NCI-H1694 treated with DMSO at 0.1 percent for 48 hours (cell line): ENCODE data around the gene PDE4D.
"Not testable (repeated sequence)": the region's sequence is repeated elsewhere in the genome, so short reads cannot be mapped to it uniquely, and the experiment has no call there.

Experiments used
- DNase-seq: peaks from one replicate; lab custom pipeline; 2025; lab: John Stamatoyannopoulos, UW

Gene PDE4D

GRCh38 chr5:59768152-59769040 lies 125.1 kb downstream of the PDE4D start:
- DNase-seq = peak; percentile 87

DNA sequence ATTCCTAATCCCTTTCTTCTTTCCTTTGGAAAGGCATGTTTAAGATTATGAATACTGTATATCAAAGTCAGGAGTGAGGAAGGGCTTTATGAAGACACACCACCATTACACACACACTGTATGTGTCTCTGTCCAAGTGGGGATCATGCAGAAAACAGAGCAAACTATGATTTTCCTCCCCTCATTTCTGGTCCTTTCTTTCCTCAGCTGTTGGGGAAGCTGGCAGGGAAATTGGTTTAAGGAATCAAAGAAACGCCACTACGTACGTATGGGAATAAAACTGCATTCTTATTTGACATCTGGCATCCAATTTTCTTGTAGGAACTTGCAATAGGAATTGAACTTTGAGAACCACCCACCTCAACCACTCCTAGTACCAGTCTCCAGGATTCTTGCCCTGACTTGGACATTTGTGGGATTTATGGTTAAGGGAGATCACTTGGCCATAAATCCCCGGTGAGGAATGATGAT lies 125.8 kb downstream of the PDE4D start:
- no peak for DNase-seq

- DNase-seq = no peak
Observed at GRCh38 chr5:59767211-59767605, 126.3 kb downstream of the PDE4D start.

GRCh38 chr5:59766427-59767210 lies 126.9 kb downstream of the PDE4D start:
- no peak for DNase-seq

- no peak for DNase-seq
Observed at GRCh38 chr5:59765446-59765845, 128.1 kb downstream of the PDE4D start.

- no peak for DNase-seq
Observed at GRCh38 chr5:59764361-59764760, 129.2 kb downstream of the PDE4D start.

DNA sequence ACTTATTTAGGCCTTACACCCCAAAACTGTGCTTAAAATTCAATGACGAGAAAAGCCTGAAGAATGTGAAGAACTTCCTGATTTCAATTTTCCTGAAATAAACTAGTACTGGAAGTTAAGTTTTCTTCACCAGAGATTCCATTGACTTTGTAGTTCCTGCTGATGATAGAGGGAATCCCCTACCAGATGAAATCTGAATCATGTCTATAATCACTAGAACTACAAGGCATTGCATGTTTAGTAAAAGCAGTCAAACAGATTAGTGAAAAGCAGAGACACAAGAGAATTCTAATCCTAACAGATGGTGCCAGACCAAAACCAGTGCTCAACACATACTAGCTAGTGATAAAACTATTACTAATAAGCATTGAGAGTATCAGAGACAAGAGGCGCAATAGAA lies 130.0 kb downstream of the PDE4D start:
- no peak for DNase-seq

DNA sequence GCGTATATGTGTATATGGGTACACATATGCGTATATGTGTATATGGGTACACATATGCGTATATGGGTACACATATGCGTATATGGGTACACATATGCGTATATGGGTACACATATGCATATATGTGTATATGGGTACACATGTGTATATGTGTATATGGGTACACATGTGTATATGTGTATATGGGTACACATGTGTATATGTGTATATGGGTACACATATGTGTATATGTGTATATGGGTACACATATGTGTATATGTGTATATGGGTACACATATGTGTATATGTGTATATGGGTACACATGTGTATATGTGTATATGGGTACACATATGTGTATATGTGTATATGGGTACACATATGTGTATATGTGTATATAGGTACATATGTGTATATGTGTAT lies 131.3 kb downstream of the PDE4D start:
- DNase-seq = not testable (repeated sequence)

DNA sequence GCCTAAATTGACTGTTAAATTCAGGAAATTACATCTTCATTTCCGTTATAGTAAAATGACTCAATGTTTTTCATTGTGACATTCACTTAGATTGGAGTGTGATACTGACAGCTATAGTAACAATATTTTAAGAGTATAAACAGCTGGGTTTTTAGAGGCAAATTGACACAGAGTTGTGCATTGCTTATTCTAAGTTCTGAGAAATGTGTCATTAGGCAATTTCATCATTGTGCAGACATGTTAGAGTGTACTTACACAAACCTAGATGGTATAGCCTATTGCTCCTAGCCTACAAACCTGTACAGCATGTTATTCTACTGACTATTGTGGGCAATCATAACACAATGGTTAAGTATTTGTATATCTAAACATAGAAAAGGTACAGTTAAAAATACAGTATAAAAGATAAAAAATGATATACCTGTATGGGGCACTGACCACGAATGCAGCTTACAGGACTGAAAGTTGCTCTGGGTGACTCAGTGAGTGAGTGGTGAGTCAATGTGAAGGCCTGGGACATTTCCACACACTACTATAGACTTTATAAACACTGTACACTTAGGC lies 132.7 kb downstream of the PDE4D start:
- DNase-seq = no peak

DNA sequence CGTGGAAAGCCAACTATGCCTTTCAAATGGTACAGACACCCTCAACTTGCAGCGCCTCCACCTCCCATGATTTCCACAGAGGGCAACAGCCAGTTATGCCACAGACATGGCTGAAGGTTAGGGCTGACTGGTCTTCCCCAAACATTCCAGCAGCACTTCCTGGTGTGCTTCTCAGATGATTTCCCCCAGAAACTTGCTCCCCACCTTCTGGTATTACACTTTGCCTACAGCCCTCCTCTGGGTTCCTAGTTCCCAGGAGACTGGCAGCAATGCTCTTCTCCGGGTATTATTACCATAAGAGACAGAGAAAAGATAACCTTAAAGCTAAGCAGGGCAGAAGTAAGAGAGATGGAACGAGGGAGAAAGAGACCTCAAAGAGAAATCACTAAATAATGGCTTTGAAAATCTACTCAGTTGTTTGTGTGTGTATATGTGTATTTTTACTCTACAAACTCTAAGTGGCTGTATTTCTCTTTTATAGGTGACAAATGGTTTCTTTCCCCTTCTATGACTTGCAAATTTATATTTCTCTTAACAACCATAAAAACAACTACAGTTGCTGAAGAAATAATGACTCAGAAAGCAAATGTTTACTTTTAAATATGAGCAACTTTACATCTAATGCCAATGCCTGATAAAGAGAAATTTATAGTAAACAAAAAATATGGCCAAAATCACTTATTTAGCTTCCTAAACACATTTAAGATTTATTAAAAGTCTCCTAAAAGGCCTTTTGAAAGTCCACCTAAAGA lies 133.8 kb downstream of the PDE4D start:
- no peak for DNase-seq

GRCh38 chr5:59758566-59758965 lies 135.0 kb downstream of the PDE4D start:
- DNase-seq = no peak

GRCh38 chr5:59757442-59757841 lies 136.1 kb downstream of the PDE4D start:
- no peak for DNase-seq

DNA sequence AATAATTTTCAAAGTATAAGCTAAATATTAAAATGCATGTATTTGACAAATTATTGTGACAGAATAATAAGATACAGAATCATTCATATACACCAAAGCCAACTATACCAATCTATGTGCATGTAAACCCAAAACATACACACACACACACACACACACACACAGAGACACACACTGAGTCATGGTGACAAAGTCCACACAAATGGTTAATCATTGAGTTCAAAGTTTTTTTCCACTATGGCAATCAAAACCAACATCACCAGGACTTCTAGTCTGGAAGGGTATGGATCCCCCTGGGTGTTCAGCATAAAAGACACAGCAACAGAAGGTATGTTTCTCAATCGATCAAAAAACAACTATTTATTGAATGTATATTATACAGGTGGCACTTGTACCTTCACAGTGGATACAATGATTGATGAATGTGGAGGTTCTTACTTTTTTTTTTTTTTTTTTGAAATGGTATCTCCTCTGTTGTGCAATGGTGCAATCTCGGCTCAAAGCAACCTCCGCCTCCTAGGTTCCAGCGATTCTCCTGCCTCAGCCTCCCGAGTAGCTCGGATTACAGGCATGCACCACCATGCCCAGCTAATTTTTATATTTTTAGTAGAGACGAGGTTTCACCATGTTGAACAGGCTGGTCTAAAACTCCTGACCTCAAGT lies 137.0 kb downstream of the PDE4D start:
- no peak for DNase-seq

DNA sequence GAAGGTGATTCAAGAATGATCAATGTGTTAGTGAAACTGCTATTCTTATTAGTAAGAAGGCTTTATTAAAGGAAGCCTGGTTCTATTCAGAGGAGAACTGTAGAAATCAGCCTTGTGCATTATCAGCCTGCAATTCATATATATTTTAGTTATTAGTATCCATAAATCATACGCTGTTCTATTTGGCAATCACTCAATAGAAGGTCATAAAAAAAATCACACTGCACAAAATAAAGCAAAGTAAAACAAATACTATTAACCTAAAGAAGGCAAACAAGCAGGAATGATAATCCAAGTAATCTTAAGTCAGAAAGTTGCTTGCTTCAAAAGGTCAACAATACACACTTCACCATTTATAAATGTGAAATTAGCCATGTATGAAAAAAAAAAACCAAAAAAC lies 138.1 kb downstream of the PDE4D start:
- DNase-seq = no peak

GRCh38 chr5:59753599-59753998 lies 139.9 kb downstream of the PDE4D start:
- no peak for DNase-seq

- DNase-seq = no peak
Observed at GRCh38 chr5:59749782-59750520, 143.6 kb downstream of the PDE4D start.

- not testable (repeated sequence) for DNase-seq
Observed at GRCh38 chr5:59748036-59748663, 145.4 kb downstream of the PDE4D start.

GRCh38 chr5:59746241-59746765 lies 147.2 kb downstream of the PDE4D start:
- no peak for DNase-seq

GRCh38 chr5:59745415-59745863 lies 148.1 kb downstream of the PDE4D start:
- DNase-seq = no peak

- DNase-seq = no peak
Observed at GRCh38 chr5:59744531-59744992, 149.0 kb downstream of the PDE4D start.
